ENCODE measurements around the gene RAB21. TPM values are rescaled to one million over a fixed set of nuclear protein-coding genes. Genes with fewer than 3 reads are reported as not detected.
A peak's percentile ranks its signal among the peaks of the same experiment; 100 is the strongest.

The RAB21 gene
- 28.5 and 31.0 TPM in 2 replicates for total RNA-seq

GRCh38 chr12:71754461-71755145 is at the start of gene RAB21:
Gene RAB21 (plus strand): TSS chr12:71754863. CDS start chr12:71755130, 267 bp downstream.
- TF ChIP-seq, protein P1, sequence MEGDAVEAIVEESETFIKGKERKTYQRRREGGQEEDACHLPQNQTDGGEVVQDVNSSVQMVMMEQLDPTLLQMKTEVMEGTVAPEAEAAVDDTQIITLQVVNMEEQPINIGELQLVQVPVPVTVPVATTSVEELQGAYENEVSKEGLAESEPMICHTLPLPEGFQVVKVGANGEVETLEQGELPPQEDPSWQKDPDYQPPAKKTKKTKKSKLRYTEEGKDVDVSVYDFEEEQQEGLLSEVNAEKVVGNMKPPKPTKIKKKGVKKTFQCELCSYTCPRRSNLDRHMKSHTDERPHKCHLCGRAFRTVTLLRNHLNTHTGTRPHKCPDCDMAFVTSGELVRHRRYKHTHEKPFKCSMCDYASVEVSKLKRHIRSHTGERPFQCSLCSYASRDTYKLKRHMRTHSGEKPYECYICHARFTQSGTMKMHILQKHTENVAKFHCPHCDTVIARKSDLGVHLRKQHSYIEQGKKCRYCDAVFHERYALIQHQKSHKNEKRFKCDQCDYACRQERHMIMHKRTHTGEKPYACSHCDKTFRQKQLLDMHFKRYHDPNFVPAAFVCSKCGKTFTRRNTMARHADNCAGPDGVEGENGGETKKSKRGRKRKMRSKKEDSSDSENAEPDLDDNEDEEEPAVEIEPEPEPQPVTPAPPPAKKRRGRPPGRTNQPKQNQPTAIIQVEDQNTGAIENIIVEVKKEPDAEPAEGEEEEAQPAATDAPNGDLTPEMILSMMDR (IDR thresholded peaks at IDR 0.05; ENCODE audit: insufficient read depth, low read length, poor library complexity, severe bottlenecking) = peak; percentile 26
- H3K27me3 ChIP-seq (ENCODE audit: control insufficient read depth, insufficient read depth, low read length) = no peaks in the 10 kb centered on the region
- DNase-seq (ENCODE audit: low read depth) = peak; percentile 86
- H3K4me3 ChIP-seq (ENCODE audit: low read depth, low read length) = peak within 1 kb of the TSS; percentile 83
- no peaks in the 10 kb centered on the region for H3K36me3 ChIP-seq (ENCODE audit: control insufficient read depth, insufficient read depth, low read length)

- no peaks in the 10 kb centered on the region for H3K36me3 ChIP-seq (ENCODE audit: control insufficient read depth, insufficient read depth, low read length)
- no peak for DNase-seq (ENCODE audit: low read depth)
- TF ChIP-seq, protein P1 (IDR thresholded peaks at IDR 0.05; ENCODE audit: insufficient read depth, low read length, poor library complexity, severe bottlenecking) = no peak
- H3K4me3 ChIP-seq (ENCODE audit: low read depth, low read length) = no peak overlapping the region
- H3K27me3 ChIP-seq (ENCODE audit: control insufficient read depth, insufficient read depth, low read length) = no peaks in the 10 kb centered on the region
Measured at GRCh38 chr12:71704920-71705319, 49.7 kb upstream of the RAB21 start.

DNA sequence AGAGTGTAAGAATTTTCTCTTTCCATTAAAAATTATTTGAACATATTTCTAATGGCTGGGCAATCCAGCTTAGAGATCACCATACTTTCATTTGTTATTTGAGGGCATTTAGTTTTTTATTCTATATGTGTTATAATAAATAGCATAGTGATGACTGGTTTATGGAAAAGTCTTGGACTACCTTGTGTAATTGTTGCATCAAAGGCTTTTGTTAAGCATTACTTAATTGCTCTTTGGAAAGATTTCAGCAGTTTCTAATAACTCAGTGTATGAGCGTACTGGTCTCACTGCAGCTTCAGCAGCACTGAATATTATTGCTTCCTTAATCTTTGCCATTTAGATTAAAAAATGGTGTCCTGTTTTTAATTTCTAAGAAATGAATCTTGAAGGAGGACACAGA is 46.0 kb upstream of the RAB21 start:
- no peak overlapping the region for H3K4me3 ChIP-seq (ENCODE audit: low read depth, low read length)
- no peaks in the 10 kb centered on the region for H3K36me3 ChIP-seq (ENCODE audit: control insufficient read depth, insufficient read depth, low read length)
- TF ChIP-seq, protein P1 (IDR thresholded peaks at IDR 0.05; ENCODE audit: insufficient read depth, low read length, poor library complexity, severe bottlenecking) = no peak
- H3K27me3 ChIP-seq (ENCODE audit: control insufficient read depth, insufficient read depth, low read length) = no peaks in the 10 kb centered on the region
- no peak for DNase-seq (ENCODE audit: low read depth)

DNA sequence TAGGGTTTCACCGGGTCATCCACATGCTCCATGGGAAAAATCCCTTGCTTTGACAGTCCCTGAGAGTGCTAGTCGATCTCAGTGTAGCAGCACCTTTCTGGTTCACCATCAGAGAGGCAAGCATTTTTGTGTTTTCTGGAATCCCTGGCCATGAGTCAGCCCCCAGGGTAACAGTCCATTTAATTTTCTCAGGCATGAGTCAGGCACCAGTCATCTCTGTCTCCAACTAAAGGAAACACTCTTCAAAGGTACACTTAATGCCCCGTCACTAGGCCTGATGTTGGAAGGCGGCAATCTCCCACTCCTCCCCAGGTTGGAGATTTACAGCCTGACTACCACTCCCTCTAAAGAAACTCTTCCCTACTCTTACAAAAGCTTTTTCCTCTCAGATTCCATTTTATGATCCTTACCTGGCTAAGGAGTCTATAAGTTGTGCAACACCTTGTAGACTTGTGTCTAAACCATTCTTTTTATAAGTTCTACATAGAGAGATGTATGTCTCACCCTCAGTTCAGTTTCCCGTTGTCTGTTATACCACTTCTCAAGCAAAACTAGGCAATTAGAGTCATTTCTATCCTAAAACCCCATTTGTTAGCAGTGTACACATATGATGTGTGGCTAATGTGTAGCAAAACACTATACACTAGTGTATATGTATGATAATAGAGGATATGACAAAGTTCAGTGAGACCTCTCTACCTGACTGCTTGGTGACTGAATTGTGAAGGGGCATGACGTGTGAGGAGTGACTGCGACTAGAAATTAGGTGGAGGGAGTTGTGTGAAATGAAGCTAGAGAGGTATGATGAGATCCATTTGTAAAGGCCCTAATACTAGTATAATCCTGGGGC is 44.2 kb upstream of the RAB21 start:
- TF ChIP-seq, protein P1 (IDR thresholded peaks at IDR 0.05; ENCODE audit: insufficient read depth, low read length, poor library complexity, severe bottlenecking) = no peak
- Histone ChIP-seq H3K4me3 (ENCODE audit: low read depth, low read length) (no peak overlapping the region), H3K36me3 (ENCODE audit: control insufficient read depth, insufficient read depth, low read length) (no peaks in the 10 kb centered on the region), H3K27me3 (ENCODE audit: control insufficient read depth, insufficient read depth, low read length) (no peaks in the 10 kb centered on the region)
- peak; percentile 91 for DNase-seq (ENCODE audit: low read depth)

DNA sequence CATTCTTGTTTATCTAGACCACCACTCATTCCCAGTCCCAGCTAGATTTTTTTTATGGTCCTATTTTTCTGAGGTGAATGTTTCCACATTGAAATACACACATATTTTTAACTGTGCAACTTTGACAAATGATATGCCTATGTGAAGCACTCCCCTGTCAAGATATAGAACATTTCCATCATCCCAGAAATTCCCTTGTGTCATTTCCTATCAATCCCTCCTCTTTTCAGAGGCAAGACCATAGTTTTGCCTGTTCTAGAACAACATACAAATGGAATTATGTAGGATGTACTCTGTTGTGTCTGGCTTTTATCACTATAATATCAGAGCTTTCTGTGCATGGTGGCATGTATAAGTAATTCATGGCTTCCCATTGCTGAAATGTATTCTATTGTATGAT is 36.1 kb upstream of the RAB21 start:
- H3K27me3 ChIP-seq (ENCODE audit: control insufficient read depth, insufficient read depth, low read length) = no peaks in the 10 kb centered on the region
- H3K36me3 ChIP-seq (ENCODE audit: control insufficient read depth, insufficient read depth, low read length) = no peaks in the 10 kb centered on the region
- DNase-seq (ENCODE audit: low read depth) = no peak
- TF ChIP-seq, protein P1 (IDR thresholded peaks at IDR 0.05; ENCODE audit: insufficient read depth, low read length, poor library complexity, severe bottlenecking) = no peak
- no peak overlapping the region for H3K4me3 ChIP-seq (ENCODE audit: low read depth, low read length)

Measured in kidney epithelial cell (primary cell).